GM23248 (cell line): ENCODE measurements around the gene PNPLA3. TPM values are rescaled to one million over a fixed set of nuclear protein-coding genes. Genes with fewer than 3 reads are reported as not detected.

Source experiments
- DNase-seq: peaks from one replicate; pipeline ENCODE4 v3.0.0-alpha.2; 2015
- H2AFZ ChIP-seq: fragments of 200-600 bp; sonication (generic); 2 replicates; pipeline ENCODE4 v1.6.1; 2016; ENCODE audit warnings: antibody characterized with exemption
- H3F3A ChIP-seq: fragments of 200-600 bp; sonication (generic); 2 replicates; pipeline ENCODE4 v1.6.1; 2016; ENCODE audit warnings: mild to moderate bottlenecking, antibody characterized with exemption, mixed run types; ENCODE audit not compliant: insufficient read depth
- H3K27ac ChIP-seq: fragments of 200-600 bp; sonication (generic); 2 replicates; pipeline ENCODE4 v1.5.1; 2016; ENCODE audit warnings: mild to moderate bottlenecking
- H3K27me3 ChIP-seq: fragments of 200-600 bp; sonication (generic); replicated peaks from 2 replicates; pipeline ENCODE4 v1.6.1; 2016; ENCODE audit warnings: mild to moderate bottlenecking; ENCODE audit not compliant: insufficient read depth
- H3K36me3 ChIP-seq: fragments of 200-600 bp; sonication (generic); 2 replicates; pipeline ENCODE4 v1.6.1; 2016; ENCODE audit warnings: low read depth, mild to moderate bottlenecking
- H3K4me1 ChIP-seq: fragments of 200-600 bp; sonication (generic); 2 replicates; pipeline ENCODE4 v1.6.1; 2016; ENCODE audit warnings: mild to moderate bottlenecking; ENCODE audit not compliant: insufficient read depth
- H3K4me2 ChIP-seq: fragments of 200-600 bp; sonication (generic); one replicate; pipeline ENCODE4 v1.6.1; 2016; ENCODE audit warnings: mild to moderate bottlenecking; ENCODE audit not compliant: unreplicated experiment
- H3K4me3 ChIP-seq: fragments of 200-600 bp; sonication (generic); 2 replicates; pipeline ENCODE4 v1.5.1; 2016; ENCODE audit warnings: mild to moderate bottlenecking
- H3K79me2 ChIP-seq: fragments of 200-600 bp; sonication (generic); 2 replicates; pipeline ENCODE4 v1.6.1; 2016; ENCODE audit warnings: mild to moderate bottlenecking; ENCODE audit not compliant: insufficient read depth
- H3K9ac ChIP-seq: fragments of 200-600 bp; sonication (generic); 2 replicates; pipeline ENCODE4 v1.6.1; 2016; ENCODE audit warnings: mild to moderate bottlenecking
- H3K9me2 ChIP-seq: fragments of 200-600 bp; sonication (generic); 2 replicates; pipeline ENCODE4 v1.6.1; 2016; ENCODE audit warnings: mixed run types, mild to moderate bottlenecking, moderate library complexity; ENCODE audit not compliant: insufficient read depth
- H3K9me3 ChIP-seq: fragments of 200-600 bp; sonication (generic); one replicate; pipeline ENCODE4 v1.6.1; 2017; ENCODE audit warnings: low read depth
- H4K20me1 ChIP-seq: fragments of 200-600 bp; sonication (generic); 2 replicates; pipeline ENCODE4 v1.6.0; 2016; ENCODE audit not compliant: insufficient read depth
- EZH2 ChIP-seq: fragments of 200-600 bp; sonication (generic); IDR thresholded peaks from 2 replicates; pipeline ENCODE4 v1.6.1; 2018; ENCODE audit warnings: antibody characterized with exemption, mild to moderate bottlenecking; ENCODE audit not compliant: insufficient read depth, poor library complexity, severe bottlenecking
- EZH2phosphoT487 ChIP-seq: fragments of 200-600 bp; sonication (generic); IDR thresholded peaks from 2 replicates; pipeline ENCODE4 v1.6.1; 2018; ENCODE audit warnings: antibody characterized with exemption, moderate library complexity, mild to moderate bottlenecking, low read depth; ENCODE audit not compliant: insufficient read depth
- WGBS, 2 experiments: methylation state at CpG; one replicate each; pipeline ENCODE4 v1.1.6; 2015 to 2017; ENCODE audit warnings: low lambda C conversion rate in 2 of 2, low coverage in 1 of 2; ENCODE audit errors: missing lambda C conversion rate in 2 of 2; 5-methylcytosine and 5-hydroxymethylcytosine counted together
- in situ Hi-C: fragments of 300-500 bp; cut with MboI; formaldehyde crosslinking; loops from 2 replicates; pipeline ENCODE4 v1.15.0; 2020
- polyA plus RNA-seq: library from polyadenylated mRNA; unstranded; fragments of >200 nt; fragmentation: Nextera tagmentation; extraction: Ambion mirVana; gene quantifications from 2 replicates; pipeline ENCODE4 v1.2.1, GENCODE V29; 2016
- total RNA-seq: library from RNA; depleted of rRNA; stranded (reverse); fragments of >200 nt; shearing (Covaris generic); gene quantifications from 2 replicates; pipeline ENCODE4 v1.2.3, GENCODE V29; 2014

Gene PNPLA3
- total and polyA plus RNA-seq, 2 experiments from 2014 or later: 0.54 to 1.4 TPM

DNA sequence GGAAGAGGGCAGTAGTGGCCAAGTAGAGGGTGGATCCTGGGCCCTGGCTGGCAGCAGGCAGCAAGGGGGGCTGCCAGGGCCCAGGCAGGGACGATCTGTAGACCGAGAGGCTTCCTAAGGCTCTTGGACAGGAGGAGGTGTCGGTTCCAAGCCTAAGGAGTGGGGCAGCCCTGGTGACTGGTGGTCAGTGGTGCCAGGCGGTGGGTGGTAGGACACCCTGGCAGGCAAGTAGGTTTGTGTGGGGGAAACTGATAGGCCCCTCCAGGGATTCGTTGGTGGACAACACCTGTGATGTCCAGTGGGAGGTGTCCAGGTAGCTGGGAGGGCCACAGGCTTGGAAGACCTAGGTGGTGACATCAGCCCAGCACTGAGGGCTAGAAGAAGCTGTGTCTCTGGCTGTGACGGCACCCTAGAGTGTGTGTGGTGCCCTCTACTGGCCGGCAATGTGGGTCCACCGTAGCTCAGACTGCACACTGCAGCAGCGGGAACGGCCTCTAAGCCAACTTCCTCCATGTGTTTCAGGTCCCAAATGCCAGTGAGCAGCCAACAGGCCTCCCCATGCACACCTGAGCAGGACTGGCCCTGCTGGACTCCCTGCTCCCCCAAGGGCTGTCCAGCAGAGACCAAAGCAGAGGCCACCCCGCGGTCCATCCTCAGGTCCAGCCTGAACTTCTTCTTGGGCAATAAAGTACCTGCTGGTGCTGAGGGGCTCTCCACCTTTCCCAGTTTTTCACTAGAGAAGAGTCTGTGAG is 22.2 kb downstream of the PNPLA3 start:
- in situ Hi-C loops: no loop called here

GRCh38 chr22:43946384-43946667 is 22.7 kb downstream of the PNPLA3 start:
- H3K9me2 ChIP-seq: no peaks in the 10 kb centered on the region
- no peaks in the 10 kb centered on the region for H3K4me1 ChIP-seq
- no peaks in the 10 kb centered on the region for H3K27me3 ChIP-seq
- no peaks in the 10 kb centered on the region for H3F3A ChIP-seq
- no peaks in the 10 kb centered on the region for H4K20me1 ChIP-seq
- no peaks in the 10 kb centered on the region for H3K9me3 ChIP-seq
- in situ Hi-C loops: no loop called here
- TF ChIP-seq EZH2 (no peak), EZH2phosphoT487 (no peak)
- WGBS, 2 experiments: 78 to 79% methylated on average over 7 of the region's 7 CpGs
- H3K36me3 ChIP-seq: no peaks in the 10 kb centered on the region
- DNase-seq: peak; percentile 28
- H3K27ac ChIP-seq: no peak overlapping the region
- H3K9ac ChIP-seq: no peak overlapping the region
- H3K79me2 ChIP-seq: no peaks in the 10 kb centered on the region
- no peak overlapping the region for H3K4me3 ChIP-seq
- H2AFZ ChIP-seq: no peak overlapping the region
- H3K4me2 ChIP-seq: no peak overlapping the region

More for the DNA sequence above, 22.2 kb downstream of the PNPLA3 start:
- H3K36me3 ChIP-seq: no peaks in the 10 kb centered on the region
- no peaks in the 10 kb centered on the region for H3K79me2 ChIP-seq
- H3K27ac ChIP-seq: no peak overlapping the region
- TF ChIP-seq EZH2phosphoT487: no peak
- TF ChIP-seq EZH2: no peak
- H3K4me1 ChIP-seq: no peaks in the 10 kb centered on the region
- no peak overlapping the region for H3K4me3 ChIP-seq
- WGBS, 2 experiments: 53 to 66% methylated on average over 11 to 12 of the region's 12 CpGs
- no peak overlapping the region for H3K4me2 ChIP-seq
- H3K27me3 ChIP-seq: no peaks in the 10 kb centered on the region
- H3K9ac ChIP-seq: no peak overlapping the region
- H3K9me2 ChIP-seq: no peaks in the 10 kb centered on the region
- H2AFZ ChIP-seq: no peak overlapping the region
- no peaks in the 10 kb centered on the region for H3F3A ChIP-seq
- H4K20me1 ChIP-seq: no peaks in the 10 kb centered on the region
- DNase-seq: peak; percentile 84
- H3K9me3 ChIP-seq: no peaks in the 10 kb centered on the region

DNA sequence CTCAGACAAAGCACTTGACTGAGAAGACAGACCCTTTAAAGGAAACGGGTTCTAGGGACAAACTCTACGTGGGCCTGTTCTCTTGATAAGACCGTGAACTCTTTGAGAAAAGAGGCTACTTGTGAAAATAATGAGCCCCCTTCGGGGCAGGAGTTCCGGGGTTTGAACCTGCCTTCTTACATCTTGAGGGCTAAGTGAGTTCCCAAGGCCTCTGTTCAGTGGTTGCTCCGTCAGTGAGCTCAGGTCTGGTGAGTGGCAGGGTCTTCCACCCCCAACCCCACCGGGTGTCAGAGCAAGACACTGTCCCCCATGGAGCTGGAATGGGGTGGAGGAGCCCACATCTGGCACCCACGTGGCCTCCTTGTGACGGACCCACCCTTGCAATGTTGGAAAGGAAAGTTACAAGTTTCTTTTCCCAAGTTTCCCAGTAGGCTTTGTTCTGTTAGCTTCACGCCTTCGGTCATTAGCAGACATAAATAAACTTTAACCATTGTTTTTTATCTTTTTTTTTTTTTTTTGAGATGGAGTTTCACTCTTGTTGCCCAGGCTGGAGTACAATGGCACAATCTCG is 25.3 kb downstream of the PNPLA3 start:
- no peak overlapping the region for H3K27ac ChIP-seq
- H3K9me2 ChIP-seq: no peaks in the 10 kb centered on the region
- peak; percentile 8 for DNase-seq
- WGBS, 2 experiments: 33 to 36% methylated on average over 12 of the region's 12 CpGs
- in situ Hi-C loops: no loop called here
- no peak overlapping the region for H3K4me2 ChIP-seq
- no peaks in the 10 kb centered on the region for H3K27me3 ChIP-seq
- no peak overlapping the region for H3K4me3 ChIP-seq
- peaks cover under 1% of the 10 kb centered on the region; the same call in 1 of the 2 replicates for H3K79me2 ChIP-seq
- no peaks in the 10 kb centered on the region for H3F3A ChIP-seq
- H2AFZ ChIP-seq: no peak overlapping the region
- no peaks in the 10 kb centered on the region for H3K9me3 ChIP-seq
- TF ChIP-seq EZH2 (no peak), EZH2phosphoT487 (no peak)
- no peak overlapping the region for H3K9ac ChIP-seq
- H3K36me3 ChIP-seq: no peaks in the 10 kb centered on the region
- H4K20me1 ChIP-seq: no peaks in the 10 kb centered on the region
- no peaks in the 10 kb centered on the region for H3K4me1 ChIP-seq

GRCh38 chr22:43951391-43951790 is 27.8 kb downstream of the PNPLA3 start:
- no peaks in the 10 kb centered on the region for H3K36me3 ChIP-seq
- no peaks in the 10 kb centered on the region for H3K9me2 ChIP-seq
- no peak for TF ChIP-seq EZH2phosphoT487
- TF ChIP-seq EZH2: no peak
- H2AFZ ChIP-seq: no peak overlapping the region
- H3K27ac ChIP-seq: no peak overlapping the region
- H3K27me3 ChIP-seq: no peaks in the 10 kb centered on the region
- H3K79me2 ChIP-seq: peaks cover 18% of the 10 kb centered on the region
- no peak for DNase-seq
- no peak overlapping the region for H3K9ac ChIP-seq
- H3K9me3 ChIP-seq: no peaks in the 10 kb centered on the region
- H3K4me2 ChIP-seq: no peak overlapping the region
- peaks cover 8% of the 10 kb centered on the region; the same call in 1 of the 2 replicates for H3F3A ChIP-seq
- WGBS, 2 experiments: 92 to 99% methylated on average over 5 of the region's 5 CpGs
- no peaks in the 10 kb centered on the region for H4K20me1 ChIP-seq
- H3K4me1 ChIP-seq: peaks cover 3% of the 10 kb centered on the region
- in situ Hi-C loops: no loop called here
- no peak overlapping the region for H3K4me3 ChIP-seq

DNA sequence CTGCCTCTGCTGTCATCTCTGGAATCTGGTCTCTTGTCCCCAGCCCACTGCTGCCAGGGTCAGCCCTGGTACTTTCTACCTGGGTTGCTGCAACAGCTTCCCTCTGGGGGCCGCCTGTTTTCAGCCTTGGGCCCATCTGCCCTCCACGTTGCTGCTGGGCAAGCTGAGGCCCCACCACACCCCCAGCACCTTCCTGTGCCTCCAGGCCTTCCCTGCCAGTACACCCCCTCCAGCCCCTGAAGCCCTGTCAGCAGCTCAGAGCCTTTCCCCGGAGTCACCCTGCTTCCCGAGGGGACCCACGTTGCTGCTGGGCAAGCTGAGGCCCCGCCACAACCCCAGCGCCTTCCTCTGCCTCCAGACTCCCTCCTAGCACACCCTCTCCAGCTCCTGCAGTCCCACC is 28.4 kb downstream of the PNPLA3 start:
- H3K9me3 ChIP-seq: no peaks in the 10 kb centered on the region
- H3K27ac ChIP-seq: no peak overlapping the region
- H4K20me1 ChIP-seq: no peaks in the 10 kb centered on the region
- no peak overlapping the region for H2AFZ ChIP-seq
- H3K9me2 ChIP-seq: no peaks in the 10 kb centered on the region
- H3K4me1 ChIP-seq: peaks cover 9% of the 10 kb centered on the region
- no peak overlapping the region for H3K4me2 ChIP-seq
- DNase-seq: no peak
- no peak overlapping the region for H3K4me3 ChIP-seq
- no peaks in the 10 kb centered on the region for H3K27me3 ChIP-seq
- TF ChIP-seq EZH2phosphoT487 (no peak), EZH2 (no peak)
- H3F3A ChIP-seq: peaks cover 13% of the 10 kb centered on the region; the same call in 1 of the 2 replicates
- in situ Hi-C loops: no loop called here
- 48 to 52% methylated on average over 7 of the region's 7 CpGs for WGBS, 2 experiments
- H3K36me3 ChIP-seq: no peaks in the 10 kb centered on the region
- peaks cover 24% of the 10 kb centered on the region for H3K79me2 ChIP-seq
- no peak overlapping the region for H3K9ac ChIP-seq
